Epidermal melanocyte (primary cell): Measurements from ENCODE around the gene TLCD1.
"Not testable (repeated sequence)": the region's sequence is repeated elsewhere in the genome, so short reads cannot be mapped to it uniquely, and the experiment has no call there.

Experiments
- DNase-seq: peaks from one replicate; pipeline ENCODE4 v3.0.0; 2011; ENCODE audit warnings: low spot score; ENCODE audit not compliant: insufficient read length

TLCD1 gene

GRCh38 chr17:28747051-28747691 is 21.1 kb upstream of the TLCD1 start:
- no peak for DNase-seq

GRCh38 chr17:28746611-28747050 is 20.6 kb upstream of the TLCD1 start:
- DNase-seq = no peak

GRCh38 chr17:28745786-28746411 is 19.9 kb upstream of the TLCD1 start:
- no peak for DNase-seq

GRCh38 chr17:28744972-28745785 is 19.1 kb upstream of the TLCD1 start:
- DNase-seq = peak; percentile 51

- DNase-seq = no peak
Measured at GRCh38 chr17:28744104-28744971, 18.3 kb upstream of the TLCD1 start.

GRCh38 chr17:28743243-28744103 is 17.4 kb upstream of the TLCD1 start, which contains the start of gene TRAF4:
TRAF4 (plus strand) TSS chr17:28744011; CDS start chr17:28744113, 102 bp downstream.
- peak; percentile 84 for DNase-seq

GRCh38 chr17:28741358-28742349 is 15.6 kb upstream of the TLCD1 start:
- DNase-seq = no peak

- no peak for DNase-seq
Measured at GRCh38 chr17:28740406-28741357, 14.6 kb upstream of the TLCD1 start.

- no peak for DNase-seq
Measured at GRCh38 chr17:28738680-28739384, 12.8 kb upstream of the TLCD1 start.

- no peak for DNase-seq
Measured at GRCh38 chr17:28737770-28738679, 12.0 kb upstream of the TLCD1 start.

GRCh38 chr17:28737316-28737715 is 11.3 kb upstream of the TLCD1 start:
- DNase-seq = no peak

GRCh38 chr17:28735913-28736769 is 10.1 kb upstream of the TLCD1 start:
- DNase-seq = not testable (repeated sequence)

GRCh38 chr17:28735242-28735722 is 9.2 kb upstream of the TLCD1 start:
- DNase-seq = no peak

- DNase-seq = no peak
Measured at GRCh38 chr17:28734712-28735241, 8.7 kb upstream of the TLCD1 start.

GRCh38 chr17:28733346-28733745 is 7.3 kb upstream of the TLCD1 start:
- peak; percentile 61 for DNase-seq
